Measurements from ENCODE around the gene ONECUT3. TPM values are rescaled to one million over a fixed set of nuclear protein-coding genes. Genes with fewer than 3 reads are reported as not detected.

The ONECUT3 gene
- total and polyA plus RNA-seq, 9 of the 15 experiments (the other 6 are each of a cell fraction or from before 2014, with no cell fraction given), result not detected

DNA sequence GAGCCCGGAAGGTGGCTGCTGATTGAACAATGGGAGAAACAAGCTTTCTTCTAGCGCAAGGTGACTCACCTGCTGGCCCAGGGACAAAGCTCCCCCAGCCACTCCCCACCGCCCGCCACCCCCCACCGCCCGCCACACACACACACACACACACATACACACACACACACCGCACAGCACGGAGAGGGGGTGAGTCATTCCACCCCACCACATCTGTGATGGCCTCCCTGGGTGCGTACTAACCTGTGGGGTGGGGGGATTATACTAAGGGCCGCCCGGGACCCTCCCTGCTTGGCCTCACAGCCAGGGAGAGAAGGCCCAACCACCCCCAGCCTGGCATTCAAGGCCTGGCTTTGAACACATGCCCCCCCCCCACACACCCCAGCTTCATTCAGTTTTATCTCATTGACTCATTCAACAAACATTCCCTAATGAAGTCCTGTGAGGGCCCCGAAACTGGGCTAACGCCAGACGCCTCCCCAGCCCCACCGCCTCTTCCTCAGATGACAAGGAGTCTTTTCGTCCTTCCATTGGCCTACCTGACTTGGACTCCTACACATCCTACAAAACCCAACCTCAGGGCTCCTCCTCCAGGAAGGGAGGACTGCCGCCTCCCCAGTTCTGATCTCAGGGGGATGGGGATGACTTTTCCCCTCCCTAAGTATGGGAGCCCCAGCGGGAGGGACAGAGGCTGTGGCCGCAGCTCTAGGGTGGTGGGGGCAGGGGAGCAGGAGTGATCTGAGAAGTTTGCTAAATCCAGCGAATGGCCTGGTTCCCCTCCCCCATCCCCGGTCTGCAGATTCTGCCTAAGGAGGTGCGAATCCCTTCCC is 5.8 kb upstream of the ONECUT3 start (continued):
- TF ChIP-seq, protein P1, sequence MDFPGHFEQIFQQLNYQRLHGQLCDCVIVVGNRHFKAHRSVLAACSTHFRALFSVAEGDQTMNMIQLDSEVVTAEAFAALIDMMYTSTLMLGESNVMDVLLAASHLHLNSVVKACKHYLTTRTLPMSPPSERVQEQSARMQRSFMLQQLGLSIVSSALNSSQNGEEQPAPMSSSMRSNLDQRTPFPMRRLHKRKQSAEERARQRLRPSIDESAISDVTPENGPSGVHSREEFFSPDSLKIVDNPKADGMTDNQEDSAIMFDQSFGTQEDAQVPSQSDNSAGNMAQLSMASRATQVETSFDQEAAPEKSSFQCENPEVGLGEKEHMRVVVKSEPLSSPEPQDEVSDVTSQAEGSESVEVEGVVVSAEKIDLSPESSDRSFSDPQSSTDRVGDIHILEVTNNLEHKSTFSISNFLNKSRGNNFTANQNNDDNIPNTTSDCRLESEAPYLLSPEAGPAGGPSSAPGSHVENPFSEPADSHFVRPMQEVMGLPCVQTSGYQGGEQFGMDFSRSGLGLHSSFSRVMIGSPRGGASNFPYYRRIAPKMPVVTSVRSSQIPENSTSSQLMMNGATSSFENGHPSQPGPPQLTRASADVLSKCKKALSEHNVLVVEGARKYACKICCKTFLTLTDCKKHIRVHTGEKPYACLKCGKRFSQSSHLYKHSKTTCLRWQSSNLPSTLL (IDR thresholded peaks at IDR 0.05), result no peak
- TF ChIP-seq NR3C1 (CRISPR knock-in tag; IDR thresholded peaks at IDR 0.05) (no peak), MED1 (CRISPR knock-in tag; IDR thresholded peaks at IDR 0.05; ENCODE audit: borderline replicate concordance) (no peak), CSDE1 (IDR thresholded peaks at IDR 0.05) (no peak), POLR2A (conservative IDR thresholded peaks at IDR 0.05) (peak; percentile 67; the same call in 1 of the 2 replicates), ZNF133 (CRISPR knock-in tag; IDR thresholded peaks at IDR 0.05) (no peak), PHF20 (IDR thresholded peaks at IDR 0.05; ENCODE audit: partially characterized antibody) (no peak), ZNF707 (CRISPR knock-in tag; conservative IDR thresholded peaks at IDR 0.05) (no peak), CTCF (IDR thresholded peaks at IDR 0.05 in 2 of 3, conservative IDR thresholded peaks at IDR 0.05 in 1 of 3; ENCODE audit: insufficient read depth in 2 of 3, low read depth in 1 of 3, low read length in 3 of 3) (no peak), MTA2 (IDR thresholded peaks at IDR 0.05; ENCODE audit: low read depth) (no peak), ZFP36 (IDR thresholded peaks at IDR 0.05; ENCODE audit: low read depth, low read length, partially characterized antibody) (peak; percentile 56), GABPB2 (CRISPR knock-in tag; conservative IDR thresholded peaks at IDR 0.05) (no peak), CREB5 (CRISPR knock-in tag; IDR thresholded peaks at IDR 0.05) (no peak), THRAP3 (IDR thresholded peaks at IDR 0.05; ENCODE audit: borderline replicate concordance) (no peak), RCOR1 (IDR thresholded peaks at IDR 0.05; ENCODE audit: borderline replicate concordance in 1 of 2, low read depth in 2 of 2, low read length in 2 of 2) (peak in 1 of 2 experiments; percentile 84; a peak in 2 of 4 replicates), ZNF12 (CRISPR knock-in tag; IDR thresholded peaks at IDR 0.05) (no peak), PRMT5 (CRISPR knock-in tag; IDR thresholded peaks at IDR 0.05) (no peak), TCF7 (IDR thresholded peaks at IDR 0.05; ENCODE audit: borderline replicate concordance) (no peak), TFAP4 (CRISPR knock-in tag; IDR thresholded peaks at IDR 0.05; ENCODE audit: borderline replicate concordance) (no peak; the same call in 1 of the 2 replicates), MCM3 (IDR thresholded peaks at IDR 0.05) (no peak), NBN (IDR thresholded peaks at IDR 0.05; ENCODE audit: low read depth) (no peak; the same call in 1 of the 2 replicates), ZNF780A (CRISPR knock-in tag; IDR thresholded peaks at IDR 0.05) (no peak), ZC3H11A (IDR thresholded peaks at IDR 0.05; ENCODE audit: low read depth, low read length) (no peak)
